H9 (cell line): ENCODE results near the gene SARNP. TPM values are rescaled to one million over a fixed set of nuclear protein-coding genes. Genes with fewer than 3 reads are reported as not detected.

Source experiments
- DNase-seq: peaks from one replicate; pipeline ENCODE4 v3.0.0-alpha.2; 2017
- H2AFZ ChIP-seq: one replicate; pipeline ENCODE4 v1.6.1; 2013; ENCODE audit warnings: mild to moderate bottlenecking, low read length, control low read depth, moderate library complexity
- H2AK5ac ChIP-seq: 2 replicates; pipeline ENCODE4 v1.6.1; 2013; ENCODE audit warnings: low read length, control low read depth, mixed read lengths; ENCODE audit not compliant: insufficient read length
- H2BK120ac ChIP-seq: one replicate; pipeline ENCODE4 v1.6.1; 2013; ENCODE audit warnings: low read depth, mild to moderate bottlenecking, low read length, control low read depth, inconsistent platforms; ENCODE audit not compliant: poor library complexity, severe bottlenecking
- H2BK12ac ChIP-seq: 2 replicates; pipeline ENCODE4 v1.6.1; 2013; ENCODE audit warnings: low read length, control low read depth, mixed read lengths, low read depth; ENCODE audit not compliant: insufficient read length
- H2BK15ac ChIP-seq: 2 replicates; pipeline ENCODE4 v1.6.1; 2013; ENCODE audit warnings: low read depth, low read length, control low read depth
- H2BK20ac ChIP-seq: one replicate; pipeline ENCODE4 v1.6.1; 2013; ENCODE audit warnings: low read depth, mild to moderate bottlenecking, low read length, control low read depth, inconsistent platforms; ENCODE audit not compliant: poor library complexity, severe bottlenecking
- H2BK5ac ChIP-seq: 2 replicates; pipeline ENCODE4 v1.6.1; 2013; ENCODE audit warnings: low read length, control low read depth, mixed read lengths; ENCODE audit not compliant: insufficient read length
- H3K14ac ChIP-seq: 2 replicates; pipeline ENCODE4 v1.6.1; 2013; ENCODE audit warnings: low read length, control low read depth; ENCODE audit not compliant: insufficient read depth
- H3K18ac ChIP-seq: 2 replicates; pipeline ENCODE4 v1.6.1; 2013; ENCODE audit warnings: low read depth, mild to moderate bottlenecking, mixed read lengths, low read length, control low read depth; ENCODE audit not compliant: insufficient read length
- H3K23ac ChIP-seq: 2 replicates; pipeline ENCODE4 v1.6.1; 2013; ENCODE audit warnings: low read length, control low read depth, mixed read lengths, low read depth; ENCODE audit not compliant: insufficient read length
- H3K23me2 ChIP-seq: 2 replicates; pipeline ENCODE4 v1.6.1; 2013; ENCODE audit warnings: low read depth, mild to moderate bottlenecking, mixed read lengths, low read length, control low read depth; ENCODE audit not compliant: insufficient read length, poor library complexity, severe bottlenecking
- H3K27ac ChIP-seq: 2 replicates; pipeline ENCODE4 v1.5.1; 2013; ENCODE audit warnings: low read length, control low read depth, mixed read lengths, low read depth; ENCODE audit not compliant: insufficient read length
- H3K27me3 ChIP-seq: 2 replicates; pipeline ENCODE4 v1.6.1; 2013; ENCODE audit warnings: low read length, control low read depth, inconsistent platforms; ENCODE audit not compliant: insufficient read depth
- H3K4ac ChIP-seq: 2 replicates; pipeline ENCODE4 v1.6.1; 2013; ENCODE audit warnings: low read depth, mild to moderate bottlenecking, control low read depth, inconsistent platforms, low read length, moderate library complexity
- H3K4me1 ChIP-seq: 2 replicates; pipeline ENCODE4 v1.6.1; 2013; ENCODE audit warnings: low read length, control low read depth, inconsistent platforms; ENCODE audit not compliant: insufficient read depth
- H3K4me2 ChIP-seq: 2 replicates; pipeline ENCODE4 v1.6.1; 2013; ENCODE audit warnings: low read length, control low read depth, mixed read lengths; ENCODE audit not compliant: insufficient read length, insufficient read depth
- H3K56ac ChIP-seq: 2 replicates; pipeline ENCODE4 v1.6.1; 2013; ENCODE audit warnings: low read depth, mild to moderate bottlenecking, mixed read lengths, low read length, control low read depth; ENCODE audit not compliant: insufficient read length
- H3K79me1 ChIP-seq: 2 replicates; pipeline ENCODE4 v1.6.1; 2013; ENCODE audit warnings: low read depth, mild to moderate bottlenecking, moderate library complexity, low read length, control low read depth, inconsistent platforms; ENCODE audit not compliant: insufficient read depth, poor library complexity, severe bottlenecking
- H3K79me2 ChIP-seq: 2 replicates; pipeline ENCODE4 v1.6.1; 2013; ENCODE audit warnings: low read length, control low read depth, inconsistent platforms; ENCODE audit not compliant: insufficient read depth
- H3K9ac ChIP-seq: 2 replicates; pipeline ENCODE4 v1.6.1; 2013; ENCODE audit warnings: low read length, control low read depth, mixed read lengths; ENCODE audit not compliant: insufficient read length; ENCODE audit errors: extremely low read depth
- H3K9me3 ChIP-seq: one replicate; pipeline ENCODE4 v1.6.1; 2013; ENCODE audit warnings: low read depth, low read length, inconsistent platforms; ENCODE audit not compliant: control insufficient read depth
- H3T11ph ChIP-seq: one replicate; pipeline ENCODE4 v1.6.1; 2013; ENCODE audit warnings: mild to moderate bottlenecking, low read length, control low read depth, inconsistent platforms
- H4K20me1 ChIP-seq: one replicate; pipeline ENCODE4 v1.6.1; 2013; ENCODE audit not compliant: control insufficient read depth, insufficient read length, insufficient read depth
- H4K5ac ChIP-seq: 2 replicates; pipeline ENCODE4 v1.6.1; 2013; ENCODE audit warnings: low read depth, mild to moderate bottlenecking, mixed read lengths, low read length, control low read depth; ENCODE audit not compliant: insufficient read length
- H4K8ac ChIP-seq: replicated peaks from 2 replicates; pipeline ENCODE4 v1.6.1; 2013; ENCODE audit warnings: low read length, control low read depth, mixed read lengths, low read depth; ENCODE audit not compliant: insufficient read length
- H4K91ac ChIP-seq: 2 replicates; pipeline ENCODE4 v1.6.1; 2013; ENCODE audit warnings: low read depth, mild to moderate bottlenecking, moderate library complexity, mixed read lengths, low read length, control low read depth; ENCODE audit not compliant: insufficient read length
- H3K27ac Mint-ChIP-seq, 3 experiments: 2 replicates in 2 of 3; 3 replicates in 1 of 3; pipeline ENCODE4 v1.8.0; 2020 to 2021; ENCODE audit warnings: mixed read lengths in 3 of 3, mild to moderate bottlenecking in 1 of 3, moderate library complexity in 1 of 3
- H3K27me3 Mint-ChIP-seq: 2 replicates; pipeline ENCODE4 v1.8.0; 2021; ENCODE audit warnings: low read depth, mild to moderate bottlenecking, moderate library complexity, mixed read lengths
- H3K36me3 Mint-ChIP-seq, 3 experiments: 2 replicates in 2 of 3; 3 replicates in 1 of 3; pipeline ENCODE4 v1.8.0; 2020 to 2021; ENCODE audit warnings: low read depth in 3 of 3, mixed read lengths in 3 of 3; ENCODE audit not compliant: insufficient read depth in 1 of 3
- H3K4me1 Mint-ChIP-seq, 2 experiments: 2 replicates each; pipeline ENCODE4 v1.8.0; 2020; ENCODE audit warnings: mixed read lengths in 2 of 2
- H3K4me3 Mint-ChIP-seq, 2 experiments: 2 replicates in 1 of 2; 3 replicates in 1 of 2; pipeline ENCODE4 v1.8.0; 2020 to 2021; ENCODE audit warnings: mild to moderate bottlenecking in 2 of 2, mixed read lengths in 2 of 2, moderate library complexity in 1 of 2
- H3K9me3 Mint-ChIP-seq, 2 experiments: 2 replicates in 1 of 2; 3 replicates in 1 of 2; pipeline ENCODE4 v1.8.0; 2020; ENCODE audit warnings: mild to moderate bottlenecking in 2 of 2, mixed read lengths in 2 of 2, moderate library complexity in 1 of 2
- WGBS: extraction: QIAGEN DNeasy Blood & Tissue Kit; methylation state at CpG from one replicate; pipeline ENCODE4 v1.1.7; 2013; ENCODE audit warnings: missing lambda C conversion rate, low lambda C conversion rate, mixed read lengths; ENCODE audit not compliant: insufficient read length; ENCODE audit errors: extremely low coverage; 5-methylcytosine and 5-hydroxymethylcytosine counted together
- total RNA-seq: library from RNA; stranded (reverse); gene quantifications from 2 replicates; pipeline ENCODE4 v1.2.1, GENCODE V29; 2021
- TF ChIP-seq, protein P1 (sequence below): fragments of 200-600 bp; sonication (generic); conservative IDR thresholded peaks from 3 replicates; pipeline ENCODE4 v1.8.0; 2021; ENCODE audit warnings: antibody characterized with exemption, mild to moderate bottlenecking

Gene SARNP
- total RNA-seq, 1 experiment from 2014 or later = 127 TPM

DNA sequence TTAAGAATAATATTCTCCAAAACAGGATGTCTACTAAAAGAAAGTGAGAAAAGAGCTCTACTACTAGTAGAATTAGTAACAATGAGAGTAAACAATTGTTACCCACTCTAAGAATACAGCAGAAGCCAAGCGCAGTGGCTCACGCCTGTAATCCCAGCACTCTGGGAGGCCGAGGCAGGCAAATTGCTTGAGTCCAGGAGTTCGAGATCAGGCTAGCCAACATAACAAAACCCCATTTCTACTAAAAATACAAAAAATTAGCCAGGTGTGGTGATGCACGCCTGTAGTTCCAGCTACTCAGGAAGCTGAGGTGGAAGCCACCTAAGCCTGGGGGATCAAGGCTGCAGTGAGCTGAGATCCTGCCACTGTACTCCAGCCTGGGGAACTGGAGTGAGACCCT is 7.2 kb upstream of the SARNP start:
- 0 out of 7 replicates have a peak overlapping the region, but pooled peaks of 1 of the 3 experiments have one; percentile 12 for H3K27ac Mint-ChIP-seq
- Histone ChIP-seq H3K9ac (no peak overlapping the region), H2AK5ac (no peak overlapping the region)

More for the DNA sequence above, 7.2 kb upstream of the SARNP start:
- no peak overlapping the region for H3K56ac ChIP-seq
- Mint-ChIP-seq H3K27me3 (no peaks in the 10 kb centered on the region), H3K4me1 (peaks cover 31 to 33% of the 10 kb centered on the region in 2 experiments), H3K4me3 (no peak overlapping the region), H3K9me3 (no peaks in the 10 kb centered on the region), H3K36me3 (peaks cover 28 to 54% (median 52%) of the 10 kb centered on the region in 3 experiments; a peak in 6 of 7 replicates)
- no peak overlapping the region for H2BK15ac ChIP-seq
- no peak overlapping the region for H3K23ac ChIP-seq
- H2BK5ac ChIP-seq = no peak overlapping the region
- no peak overlapping the region for H3K14ac ChIP-seq
- H2AFZ ChIP-seq = no peak overlapping the region
- TF ChIP-seq, protein P1, sequence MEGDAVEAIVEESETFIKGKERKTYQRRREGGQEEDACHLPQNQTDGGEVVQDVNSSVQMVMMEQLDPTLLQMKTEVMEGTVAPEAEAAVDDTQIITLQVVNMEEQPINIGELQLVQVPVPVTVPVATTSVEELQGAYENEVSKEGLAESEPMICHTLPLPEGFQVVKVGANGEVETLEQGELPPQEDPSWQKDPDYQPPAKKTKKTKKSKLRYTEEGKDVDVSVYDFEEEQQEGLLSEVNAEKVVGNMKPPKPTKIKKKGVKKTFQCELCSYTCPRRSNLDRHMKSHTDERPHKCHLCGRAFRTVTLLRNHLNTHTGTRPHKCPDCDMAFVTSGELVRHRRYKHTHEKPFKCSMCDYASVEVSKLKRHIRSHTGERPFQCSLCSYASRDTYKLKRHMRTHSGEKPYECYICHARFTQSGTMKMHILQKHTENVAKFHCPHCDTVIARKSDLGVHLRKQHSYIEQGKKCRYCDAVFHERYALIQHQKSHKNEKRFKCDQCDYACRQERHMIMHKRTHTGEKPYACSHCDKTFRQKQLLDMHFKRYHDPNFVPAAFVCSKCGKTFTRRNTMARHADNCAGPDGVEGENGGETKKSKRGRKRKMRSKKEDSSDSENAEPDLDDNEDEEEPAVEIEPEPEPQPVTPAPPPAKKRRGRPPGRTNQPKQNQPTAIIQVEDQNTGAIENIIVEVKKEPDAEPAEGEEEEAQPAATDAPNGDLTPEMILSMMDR = no peak
- H4K8ac ChIP-seq = no peak overlapping the region
- H4K5ac ChIP-seq = no peak overlapping the region
- DNase-seq = no peak
- H3T11ph ChIP-seq = no peak overlapping the region
- no peak overlapping the region for H2BK120ac ChIP-seq
- H3K4ac ChIP-seq = no peak overlapping the region
- no peak overlapping the region for H3K4me2 ChIP-seq
- peaks cover 3% of the 10 kb centered on the region for H3K23me2 ChIP-seq
- no peak overlapping the region for H2BK20ac ChIP-seq
- no peak overlapping the region for H4K91ac ChIP-seq
- H3K27me3 ChIP-seq = no peaks in the 10 kb centered on the region
- no peak overlapping the region for H2BK12ac ChIP-seq
- H3K9me3 ChIP-seq = no peaks in the 10 kb centered on the region
- peaks cover 2% of the 10 kb centered on the region for H3K79me1 ChIP-seq
- no CpG with 5 or more reads among the region's 5 CpGs for WGBS
- H3K79me2 ChIP-seq = no peaks in the 10 kb centered on the region; the same call in 1 of the 2 replicates
- H3K18ac ChIP-seq = no peak overlapping the region
- no peak overlapping the region for H3K27ac ChIP-seq
- H3K4me1 ChIP-seq = no peaks in the 10 kb centered on the region
- H4K20me1 ChIP-seq = no peaks in the 10 kb centered on the region
